Caco-2 (cell line): Measurements from ENCODE around the gene WASF3. TPM values are rescaled to one million over a fixed set of nuclear protein-coding genes. Genes with fewer than 3 reads are reported as not detected.

Experiments
- BruUV-seq: library from RNA; stranded (reverse); fragments of 400-500 nt; replicated peaks from 2 replicates; lab custom pipeline; 2021; lab: Mats Ljungman, UMichigan
- CTCF ChIA-PET: fragments of 300-600 bp; sonication (Branson Sonifier 250); formaldehyde crosslinking; loops from one replicate; lab custom pipeline; 2022; ENCODE audit warnings: antibody characterized with exemption; lab: Charles Lee
- POLR2A ChIA-PET: fragments of 300-600 bp; sonication (Branson Sonifier 250); formaldehyde crosslinking; loops from one replicate; lab custom pipeline; 2022; ENCODE audit warnings: antibody characterized with exemption; lab: Charles Lee
- DNase-seq, 2 experiments: peaks; one replicate each; pipeline versions ENCODE4 v3.0.0 to v3.0.0-alpha.2; 2020 to 2022
- H3K27me3 ChIP-seq: replicated peaks from 2 replicates; pipeline ENCODE4 v1.6.0; 2011; ENCODE audit warnings: low read length; ENCODE audit not compliant: control insufficient read depth, insufficient read depth
- H3K36me3 ChIP-seq: 2 replicates; pipeline ENCODE4 v1.5.1; 2011; ENCODE audit warnings: low read length; ENCODE audit not compliant: control insufficient read depth, insufficient read depth
- H3K4me1 ChIP-seq: fragments of 250-450 bp; sonication (Bioruptor Pico); 2 replicates; pipeline ENCODE4 v1.5.1; 2020; ENCODE audit warnings: mild to moderate bottlenecking
- H3K4me3 ChIP-seq: 2 replicates; pipeline ENCODE4 v1.5.1; 2011; ENCODE audit warnings: low read depth, mild to moderate bottlenecking, control low read depth, low read length
- H3K9me3 ChIP-seq: fragments of 250-450 bp; sonication (Bioruptor Pico); 2 replicates; pipeline ENCODE4 v1.5.1; 2020; ENCODE audit warnings: mild to moderate bottlenecking, moderate library complexity
- H3K27ac Mint-ChIP-seq: one replicate; pipeline ENCODE4 v1.8.0; 2022; ENCODE audit warnings: mixed read lengths; ENCODE audit not compliant: unreplicated experiment
- H3K27me3 Mint-ChIP-seq: one replicate; pipeline ENCODE4 v1.8.0; 2022; ENCODE audit warnings: mixed read lengths; ENCODE audit not compliant: insufficient read depth, unreplicated experiment
- H3K36me3 Mint-ChIP-seq: one replicate; pipeline ENCODE4 v1.8.0; 2022; ENCODE audit warnings: mild to moderate bottlenecking, mixed read lengths; ENCODE audit not compliant: insufficient read depth, unreplicated experiment
- H3K4me1 Mint-ChIP-seq: one replicate; pipeline ENCODE4 v1.8.0; 2022; ENCODE audit warnings: low read depth, mixed read lengths; ENCODE audit not compliant: unreplicated experiment
- H3K4me3 Mint-ChIP-seq: one replicate; pipeline ENCODE4 v1.8.0; 2022; ENCODE audit warnings: mild to moderate bottlenecking, moderate library complexity, mixed read lengths; ENCODE audit not compliant: unreplicated experiment
- H3K9me3 Mint-ChIP-seq: one replicate; pipeline ENCODE4 v1.8.0; 2022; ENCODE audit warnings: mixed read lengths; ENCODE audit not compliant: unreplicated experiment
- CTCF ChIP-seq, 2 experiments: fragments of 200-600 bp in 1 of 2; IDR thresholded peaks; 1 replicate in 1 of 2; 2 replicates in 1 of 2; pipeline versions ENCODE4 v1.5.1 to v1.8.0; 2011 to 2022; ENCODE audit warnings: antibody characterized with exemption in 1 of 2, control low read depth in 1 of 2, inconsistent platforms in 1 of 2, low read depth in 1 of 2, low read length in 1 of 2, mild to moderate bottlenecking in 1 of 2, moderate library complexity in 1 of 2; ENCODE audit not compliant: insufficient read depth in 1 of 2, severe bottlenecking in 1 of 2, unreplicated experiment in 1 of 2
- intact Hi-C: fragments of 100-400 bp; cut with micrococcal nuclease; formaldehyde crosslinking; loops from one replicate; pipeline ENCODE4 v1.10.0; 2022; ENCODE audit not compliant: unreplicated experiment
- total RNA-seq: library from RNA; stranded (reverse); gene quantifications from 2 replicates; pipeline ENCODE4 v1.2.3, GENCODE V29; 2022

Gene WASF3
- total RNA-seq, 1 experiment from 2014 or later, result not detected

GRCh38 chr13:26679411-26680122, 122.1 kb downstream of the WASF3 start:
- no peaks in the 10 kb centered on the region for H3K36me3 ChIP-seq
- no peak for DNase-seq
- no peaks in the 10 kb centered on the region for H3K4me1 ChIP-seq
- H3K4me3 ChIP-seq, result no peak overlapping the region
- no peaks in the 10 kb centered on the region; the same call in none of the 2 replicates for H3K27me3 ChIP-seq
- CTCF ChIA-PET, result interaction anchor here (0.6 to 2.3 kb wide), 2 partner anchors 19 to 198 kb away, joined by 3 to 12 read pairs; no protein-coding TSS in a partner anchor
- Mint-ChIP-seq H3K36me3 (no peaks in the 10 kb centered on the region), H3K9me3 (no peaks in the 10 kb centered on the region), H3K4me1 (no peaks in the 10 kb centered on the region), H3K27me3 (peaks cover 27% of the 10 kb centered on the region), H3K4me3 (no peak overlapping the region), H3K27ac (no peak overlapping the region)
- H3K9me3 ChIP-seq, result no peaks in the 10 kb centered on the region
- intact Hi-C loops, result no loop called here
- POLR2A ChIA-PET, result no interaction called here
- BruUV-seq, result no TSS peak
- no peak for TF ChIP-seq CTCF (IDR thresholded peaks at IDR 0.05; ENCODE audit: insufficient read depth in 1 of 2, low read depth in 1 of 2, low read length in 1 of 2, severe bottlenecking in 1 of 2, unreplicated experiment in 1 of 2)

- Mint-ChIP-seq H3K27ac (no peak overlapping the region), H3K4me3 (no peak overlapping the region), H3K27me3 (peaks cover 27% of the 10 kb centered on the region), H3K36me3 (no peaks in the 10 kb centered on the region), H3K9me3 (no peaks in the 10 kb centered on the region), H3K4me1 (no peaks in the 10 kb centered on the region)
- no peaks in the 10 kb centered on the region; the same call in none of the 2 replicates for H3K27me3 ChIP-seq
- POLR2A ChIA-PET, result no interaction called here
- no peak for TF ChIP-seq CTCF (IDR thresholded peaks at IDR 0.05; ENCODE audit: insufficient read depth in 1 of 2, low read depth in 1 of 2, low read length in 1 of 2, severe bottlenecking in 1 of 2, unreplicated experiment in 1 of 2)
- no TSS peak for BruUV-seq
- no peak for DNase-seq
- H3K9me3 ChIP-seq, result no peaks in the 10 kb centered on the region
- H3K4me3 ChIP-seq, result no peak overlapping the region
- CTCF ChIA-PET, result interaction anchor here (2.3 kb wide), 1 partner anchor 18 kb away, joined by 12 read pairs; no protein-coding TSS in a partner anchor
- intact Hi-C loops, result no loop called here
- no peaks in the 10 kb centered on the region for H3K36me3 ChIP-seq
- H3K4me1 ChIP-seq, result no peaks in the 10 kb centered on the region
Observed at GRCh38 chr13:26680123-26680450, 122.6 kb downstream of the WASF3 start.

GRCh38 chr13:26680572-26680971, 123.1 kb downstream of the WASF3 start:
- CTCF ChIA-PET, result interaction anchor here (2.3 kb wide), 1 partner anchor 18 kb away, joined by 12 read pairs; no protein-coding TSS in a partner anchor
- intact Hi-C loops, result no loop called here
- no peak overlapping the region for H3K27ac Mint-ChIP-seq
- Histone ChIP-seq H3K36me3 (no peaks in the 10 kb centered on the region), H3K4me1 (no peaks in the 10 kb centered on the region), H3K27me3 (no peaks in the 10 kb centered on the region; the same call in none of the 2 replicates), H3K4me3 (no peak overlapping the region), H3K9me3 (no peaks in the 10 kb centered on the region)
- H3K9me3 Mint-ChIP-seq, result no peaks in the 10 kb centered on the region
- H3K36me3 Mint-ChIP-seq, result no peaks in the 10 kb centered on the region
- POLR2A ChIA-PET, result no interaction called here
- TF ChIP-seq CTCF (IDR thresholded peaks at IDR 0.05; ENCODE audit: insufficient read depth in 1 of 2, low read depth in 1 of 2, low read length in 1 of 2, severe bottlenecking in 1 of 2, unreplicated experiment in 1 of 2), result no peak
- BruUV-seq, result no TSS peak
- DNase-seq, result no peak
- H3K27me3 Mint-ChIP-seq, result peaks cover 29% of the 10 kb centered on the region
- no peak overlapping the region for H3K4me3 Mint-ChIP-seq
- no peaks in the 10 kb centered on the region for H3K4me1 Mint-ChIP-seq
